ENCODE measurements around the gene UNC79. TPM values are rescaled to one million over a fixed set of nuclear protein-coding genes. Genes with fewer than 3 reads are reported as not detected.

UNC79 gene
- total RNA-seq, 4 donors from 2014 or later, result 0.06 to 0.24 (median 0.19) TPM; not detected in 1

DNA sequence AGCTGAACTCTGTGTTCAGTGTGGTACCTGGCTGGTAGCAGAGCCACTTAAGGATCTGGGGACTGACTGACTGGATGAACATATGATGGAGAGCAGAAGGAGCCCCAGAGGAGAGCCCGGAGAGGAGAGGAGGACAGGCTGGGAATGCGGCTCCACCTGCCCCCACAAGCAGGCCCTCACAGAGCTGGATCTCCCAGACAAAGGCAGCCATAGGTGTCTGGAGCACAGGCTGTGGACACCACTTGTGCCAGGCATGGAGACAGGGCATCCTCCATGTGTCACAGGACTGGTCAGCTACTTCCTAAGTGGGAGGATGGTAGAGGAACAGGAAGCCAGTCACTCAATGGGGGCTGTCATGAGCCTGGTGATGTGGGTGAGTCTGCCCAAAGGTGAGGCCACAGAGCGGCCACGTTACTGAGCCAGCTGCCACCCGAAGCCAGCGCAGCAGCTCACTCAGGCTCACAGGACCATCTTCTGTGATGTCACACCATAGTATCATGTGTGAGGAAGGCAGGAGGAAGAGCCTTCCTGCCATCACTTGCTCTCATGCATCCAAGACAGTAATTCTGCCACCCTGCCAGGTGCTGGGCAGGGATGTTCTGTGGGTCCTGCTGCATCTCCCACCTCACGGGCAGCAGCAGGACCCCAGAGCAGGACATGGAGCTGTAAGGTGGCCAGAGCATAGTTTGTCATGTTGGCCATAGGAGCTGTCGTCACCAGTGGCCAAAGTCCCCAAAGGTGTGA lies 285.4 kb downstream of the UNC79 start:
- DNase-seq (ENCODE audit: low spot score), result no peak
- ATAC-seq (ENCODE audit: low FRiP score), result no peak
- TF ChIP-seq, protein P1, sequence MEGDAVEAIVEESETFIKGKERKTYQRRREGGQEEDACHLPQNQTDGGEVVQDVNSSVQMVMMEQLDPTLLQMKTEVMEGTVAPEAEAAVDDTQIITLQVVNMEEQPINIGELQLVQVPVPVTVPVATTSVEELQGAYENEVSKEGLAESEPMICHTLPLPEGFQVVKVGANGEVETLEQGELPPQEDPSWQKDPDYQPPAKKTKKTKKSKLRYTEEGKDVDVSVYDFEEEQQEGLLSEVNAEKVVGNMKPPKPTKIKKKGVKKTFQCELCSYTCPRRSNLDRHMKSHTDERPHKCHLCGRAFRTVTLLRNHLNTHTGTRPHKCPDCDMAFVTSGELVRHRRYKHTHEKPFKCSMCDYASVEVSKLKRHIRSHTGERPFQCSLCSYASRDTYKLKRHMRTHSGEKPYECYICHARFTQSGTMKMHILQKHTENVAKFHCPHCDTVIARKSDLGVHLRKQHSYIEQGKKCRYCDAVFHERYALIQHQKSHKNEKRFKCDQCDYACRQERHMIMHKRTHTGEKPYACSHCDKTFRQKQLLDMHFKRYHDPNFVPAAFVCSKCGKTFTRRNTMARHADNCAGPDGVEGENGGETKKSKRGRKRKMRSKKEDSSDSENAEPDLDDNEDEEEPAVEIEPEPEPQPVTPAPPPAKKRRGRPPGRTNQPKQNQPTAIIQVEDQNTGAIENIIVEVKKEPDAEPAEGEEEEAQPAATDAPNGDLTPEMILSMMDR (IDR thresholded peaks at IDR 0.05), result no peak

GRCh38 chr14:93716746-93717667 lies 286.3 kb downstream of the UNC79 start:
- ATAC-seq (ENCODE audit: low FRiP score) (no peak), DNase-seq (ENCODE audit: low spot score) (no peak)
- TF ChIP-seq, protein P1 (IDR thresholded peaks at IDR 0.05), result no peak

DNA sequence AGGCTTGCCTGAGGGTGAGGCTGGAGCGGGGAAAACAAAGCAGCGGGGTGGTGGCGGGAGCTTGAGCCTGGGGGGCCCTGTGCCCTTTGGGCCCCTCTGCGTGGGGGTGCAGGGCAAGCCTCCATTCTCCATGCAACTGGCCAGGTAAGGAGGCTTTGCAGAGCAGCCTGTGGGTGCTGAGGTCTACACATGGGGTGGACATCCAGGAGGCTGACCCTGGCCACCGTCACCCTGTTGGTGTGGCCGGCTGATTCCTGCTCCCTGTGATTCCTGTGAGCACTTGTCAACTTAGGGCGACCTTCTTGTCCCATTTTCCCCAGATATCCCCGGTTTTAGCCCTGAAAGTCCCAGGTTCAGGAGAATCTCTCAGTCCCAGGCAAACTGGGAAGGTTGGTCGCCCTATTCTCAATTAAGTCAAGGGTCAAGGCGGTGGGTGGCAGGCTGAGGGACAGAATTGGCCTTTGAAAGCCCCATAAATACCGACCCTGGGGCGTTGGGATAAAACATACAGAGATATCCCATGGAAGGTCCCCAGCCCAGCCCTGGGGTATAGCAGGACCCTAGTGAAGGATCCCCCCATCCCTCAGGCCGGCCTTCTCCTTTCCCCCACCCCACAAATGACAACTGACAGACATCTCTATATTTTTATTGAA lies 287.1 kb downstream of the UNC79 start:
- TF ChIP-seq, protein P1 (IDR thresholded peaks at IDR 0.05), result no peak
- no peak for DNase-seq (ENCODE audit: low spot score)
- ATAC-seq (ENCODE audit: low FRiP score), result no peak

GRCh38 chr14:93719256-93719655 lies 288.5 kb downstream of the UNC79 start:
- ATAC-seq (ENCODE audit: low FRiP score), result no peak
- TF ChIP-seq, protein P1 (IDR thresholded peaks at IDR 0.05), result no peak
- DNase-seq (ENCODE audit: low spot score), result no peak

DNA sequence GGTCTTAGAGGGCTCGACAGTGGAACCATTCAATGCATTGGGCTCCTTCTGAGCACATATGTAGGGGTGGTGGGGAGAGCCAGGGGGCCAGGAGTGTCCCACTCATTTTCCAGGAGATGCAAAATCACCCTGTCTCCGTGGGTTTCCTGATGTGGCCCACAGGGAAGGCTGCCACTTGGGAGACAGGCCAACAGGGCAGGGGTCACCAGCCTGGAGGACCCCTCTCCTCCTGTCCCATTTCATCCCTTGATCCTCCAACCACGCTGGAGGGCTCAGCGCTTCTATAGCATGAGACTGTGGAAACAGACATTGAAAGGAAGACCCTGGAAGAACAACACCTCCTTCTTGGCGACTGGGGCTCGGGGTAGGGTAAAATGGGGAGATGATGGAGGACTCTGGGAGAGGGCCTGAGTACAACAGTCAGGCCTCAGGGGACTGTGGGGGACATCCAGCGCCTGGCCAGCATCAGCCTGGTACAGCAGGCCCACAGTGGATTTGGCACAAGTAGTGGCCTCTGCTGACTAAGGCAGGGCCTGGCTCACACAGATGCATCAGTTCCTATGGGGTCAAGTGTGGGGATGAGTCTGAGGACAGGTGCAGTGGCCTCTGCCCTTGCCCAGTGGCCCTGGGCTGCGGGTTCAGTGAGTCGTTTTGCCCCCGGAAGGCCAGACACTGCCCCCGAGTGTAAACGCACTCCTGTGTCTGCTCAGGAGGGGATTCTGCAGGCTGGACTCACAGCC lies 289.5 kb downstream of the UNC79 start:
- ATAC-seq (ENCODE audit: low FRiP score) (no peak), DNase-seq (ENCODE audit: low spot score) (no peak)
- TF ChIP-seq, protein P1 (IDR thresholded peaks at IDR 0.05), result no peak

- no peak for ATAC-seq (ENCODE audit: low FRiP score)
- DNase-seq (ENCODE audit: low spot score), result peak; percentile 6
- TF ChIP-seq, protein P1 (IDR thresholded peaks at IDR 0.05), result no peak
These were observed 290.3 kb downstream of the UNC79 start for GRCh38 chr14:93720981-93721483.

All from omental fat pad (tissue), 4 donors.